Astrocyte (in vitro differentiated cells and primary cell): ENCODE data around the gene FRY. TPM values are rescaled to one million over a fixed set of nuclear protein-coding genes. Genes with fewer than 3 reads are reported as not detected.

Source experiments
- DNase-seq: peaks from one replicate; pipeline ENCODE4 v3.0.0-alpha.2; 2010; ENCODE audit warnings: low read depth
- FAIRE-seq: peaks from 2 replicates; lab custom pipeline; 2011; peaks lifted over from hg19 to GRCh38; lab: Jason Lieb, UNC
- H2AFZ ChIP-seq: 2 replicates; pipeline ENCODE4 v1.6.0; 2012; ENCODE audit warnings: low read depth, low read length, inconsistent platforms
- H3K27ac ChIP-seq: 2 replicates; pipeline ENCODE4 v1.5.1; 2011; ENCODE audit warnings: low read depth, low read length, inconsistent platforms
- H3K27me3 ChIP-seq: 2 replicates; pipeline ENCODE4 v1.6.0; 2011; ENCODE audit warnings: low read length, inconsistent platforms; ENCODE audit not compliant: insufficient read depth
- H3K36me3 ChIP-seq: 2 replicates; pipeline ENCODE4 v1.5.1; 2011; ENCODE audit warnings: low read length, inconsistent platforms; ENCODE audit not compliant: insufficient read depth
- H3K4me1 ChIP-seq: 2 replicates; pipeline ENCODE4 v1.5.1; 2011; ENCODE audit warnings: low read length, inconsistent platforms; ENCODE audit not compliant: insufficient read depth
- H3K4me2 ChIP-seq: 2 replicates; pipeline ENCODE4 v1.6.0; 2012; ENCODE audit warnings: low read length, inconsistent platforms
- H3K4me3 ChIP-seq: 2 replicates; pipeline ENCODE4 v1.5.1; 2011; ENCODE audit warnings: low read depth, mild to moderate bottlenecking, low read length, inconsistent platforms; ENCODE audit not compliant: insufficient read depth
- H3K79me2 ChIP-seq: 2 replicates; pipeline ENCODE4 v1.6.0; 2012; ENCODE audit warnings: mild to moderate bottlenecking, low read length, inconsistent platforms; ENCODE audit not compliant: insufficient read depth
- H3K9ac ChIP-seq: 2 replicates; pipeline ENCODE4 v1.6.0; 2012; ENCODE audit warnings: mild to moderate bottlenecking, low read length, inconsistent platforms
- H3K9me3 ChIP-seq: 2 replicates; pipeline ENCODE4 v1.5.1; 2012; ENCODE audit warnings: low read depth, mild to moderate bottlenecking, low read length, inconsistent platforms; ENCODE audit not compliant: insufficient read depth
- H4K20me1 ChIP-seq: 2 replicates; pipeline ENCODE4 v1.6.0; 2012; ENCODE audit warnings: low read length, inconsistent platforms; ENCODE audit not compliant: insufficient read depth
- H3K27ac Mint-ChIP-seq: one replicate; pipeline ENCODE4 v1.8.0; 2021; ENCODE audit warnings: mild to moderate bottlenecking, mixed read lengths; ENCODE audit not compliant: unreplicated experiment
- H3K27me3 Mint-ChIP-seq: one replicate; pipeline ENCODE4 v1.8.0; 2021; ENCODE audit warnings: low read depth, mixed read lengths; ENCODE audit not compliant: unreplicated experiment
- H3K36me3 Mint-ChIP-seq: one replicate; pipeline ENCODE4 v1.8.0; 2021; ENCODE audit warnings: low read depth, mixed read lengths; ENCODE audit not compliant: unreplicated experiment
- H3K4me1 Mint-ChIP-seq: one replicate; pipeline ENCODE4 v1.8.0; 2021; ENCODE audit warnings: low read depth, mixed read lengths; ENCODE audit not compliant: unreplicated experiment
- H3K4me3 Mint-ChIP-seq: one replicate; pipeline ENCODE4 v1.8.0; 2021; ENCODE audit warnings: mild to moderate bottlenecking, moderate library complexity, mixed read lengths; ENCODE audit not compliant: unreplicated experiment
- H3K9me3 Mint-ChIP-seq: one replicate; pipeline ENCODE4 v1.8.0; 2021; ENCODE audit warnings: mild to moderate bottlenecking, mixed read lengths; ENCODE audit not compliant: unreplicated experiment
- CTCF ChIP-seq: IDR thresholded peaks from 2 replicates; pipeline ENCODE4 v1.5.1; 2011; ENCODE audit warnings: low read depth, mild to moderate bottlenecking, inconsistent platforms, low read length, moderate library complexity; ENCODE audit not compliant: insufficient read depth
- EZH2 ChIP-seq: IDR thresholded peaks from 2 replicates; pipeline ENCODE4 v1.6.1; 2012; ENCODE audit warnings: mild to moderate bottlenecking, low read length, inconsistent platforms; ENCODE audit not compliant: insufficient read depth
- total RNA-seq: library from RNA; stranded (reverse); gene quantifications from 2 replicates; pipeline ENCODE4 v1.2.1, GENCODE V29; 2021

Gene FRY
- total RNA-seq, 1 donor from 2014 or later, result 4.6 TPM

GRCh38 chr13:32309312-32310133 lies 277.9 kb downstream of the FRY start:
- Mint-ChIP-seq H3K27ac (no peak overlapping the region), H3K4me1 (no peaks in the 10 kb centered on the region), H3K9me3 (no peaks in the 10 kb centered on the region), H3K4me3 (no peak overlapping the region), H3K36me3 (no peaks in the 10 kb centered on the region), H3K27me3 (no peaks in the 10 kb centered on the region)
- H3K27me3 ChIP-seq, result no peaks in the 10 kb centered on the region
- no peaks in the 10 kb centered on the region for H3K9me3 ChIP-seq
- H3K4me3 ChIP-seq, result no peak overlapping the region
- no peaks in the 10 kb centered on the region for H3K36me3 ChIP-seq
- no peak for FAIRE-seq
- H3K9ac ChIP-seq, result no peak overlapping the region
- no peak overlapping the region for H3K27ac ChIP-seq
- no peaks in the 10 kb centered on the region for H3K4me1 ChIP-seq
- H3K79me2 ChIP-seq, result no peaks in the 10 kb centered on the region
- H4K20me1 ChIP-seq, result no peaks in the 10 kb centered on the region
- TF ChIP-seq CTCF, result no peak
- no peak for TF ChIP-seq EZH2
- peak overlapping the region; percentile 43 for H3K4me2 ChIP-seq
- no peak for DNase-seq
- peak overlapping the region; percentile 37 for H2AFZ ChIP-seq

- no peak overlapping the region for H3K4me3 ChIP-seq
- no peaks in the 10 kb centered on the region for H3K36me3 ChIP-seq
- no peak overlapping the region for H3K27ac ChIP-seq
- no peaks in the 10 kb centered on the region for H4K20me1 ChIP-seq
- no peak overlapping the region for H3K9ac ChIP-seq
- H3K9me3 Mint-ChIP-seq, result no peaks in the 10 kb centered on the region
- H3K9me3 ChIP-seq, result no peaks in the 10 kb centered on the region
- H3K4me2 ChIP-seq, result peak overlapping the region; percentile 43
- DNase-seq (peak; percentile 40), FAIRE-seq (peak; percentile 94)
- H3K36me3 Mint-ChIP-seq, result no peaks in the 10 kb centered on the region
- TF ChIP-seq CTCF, result peak; percentile 81
- no peak for TF ChIP-seq EZH2
- peaks cover 4% of the 10 kb centered on the region for H3K4me1 ChIP-seq
- H3K4me1 Mint-ChIP-seq, result no peaks in the 10 kb centered on the region
- H2AFZ ChIP-seq, result peak overlapping the region; percentile 37
- no peaks in the 10 kb centered on the region for H3K27me3 ChIP-seq
- H3K79me2 ChIP-seq, result no peaks in the 10 kb centered on the region
- H3K27me3 Mint-ChIP-seq, result no peaks in the 10 kb centered on the region
- no peak overlapping the region for H3K4me3 Mint-ChIP-seq
- H3K27ac Mint-ChIP-seq, result no peak overlapping the region
Measured at GRCh38 chr13:32310134-32310706, 278.6 kb downstream of the FRY start.
